GM18868 (cell line): ENCODE results near the gene MYO18B.
"Not testable (repeated sequence)": the region's sequence is repeated elsewhere in the genome, so short reads cannot be mapped to it uniquely, and the experiment has no call there.

Experiments used
- ATAC-seq: cut with Tn5 transposase; IDR thresholded peaks from one replicate; pipeline ENCODE4 v1.9.1; 2021; ENCODE audit warnings: mild to moderate bottlenecking, moderate library complexity; ENCODE audit not compliant: unreplicated experiment

Gene MYO18B

GRCh38 chr22:25741692-25742626 lies at the start of gene MYO18B:
Gene MYO18B (plus strand): TSS chr22:25742188. CDS start chr22:25761093, 18,905 bp downstream.
- no peak for ATAC-seq

- no peak for ATAC-seq
Measured at GRCh38 chr22:25692397-25693267, 49.4 kb upstream of the MYO18B start.

GRCh38 chr22:25693268-25693565 lies 48.8 kb upstream of the MYO18B start:
- ATAC-seq, result no peak

- ATAC-seq, result no peak
Measured at GRCh38 chr22:25694196-25694907, 47.6 kb upstream of the MYO18B start.

GRCh38 chr22:25695146-25695545 lies 46.8 kb upstream of the MYO18B start:
- no peak for ATAC-seq

- no peak for ATAC-seq
Measured at GRCh38 chr22:25696763-25697162, 45.2 kb upstream of the MYO18B start.

GRCh38 chr22:25697181-25697664 lies 44.8 kb upstream of the MYO18B start:
- no peak for ATAC-seq

GRCh38 chr22:25697978-25698377 lies 44.0 kb upstream of the MYO18B start:
- no peak for ATAC-seq

GRCh38 chr22:25698461-25698860 lies 43.5 kb upstream of the MYO18B start:
- no peak for ATAC-seq

- ATAC-seq, result no peak
Measured at GRCh38 chr22:25698978-25699377, 43.0 kb upstream of the MYO18B start.

GRCh38 chr22:25701056-25701780 lies 40.8 kb upstream of the MYO18B start:
- no peak for ATAC-seq

- ATAC-seq, result no peak
Measured at GRCh38 chr22:25702040-25702439, 39.9 kb upstream of the MYO18B start.

- no peak for ATAC-seq
Measured at GRCh38 chr22:25702571-25703167, 39.3 kb upstream of the MYO18B start.

GRCh38 chr22:25704701-25705100 lies 37.3 kb upstream of the MYO18B start:
- ATAC-seq, result no peak

- no peak for ATAC-seq
Measured at GRCh38 chr22:25706197-25706596, 35.8 kb upstream of the MYO18B start.

GRCh38 chr22:25708430-25708829 lies 33.6 kb upstream of the MYO18B start:
- ATAC-seq, result not testable (repeated sequence)

GRCh38 chr22:25709758-25710157 lies 32.2 kb upstream of the MYO18B start:
- ATAC-seq, result no peak

GRCh38 chr22:25710501-25710900 lies 31.5 kb upstream of the MYO18B start:
- ATAC-seq, result no peak

GRCh38 chr22:25711491-25711890 lies 30.5 kb upstream of the MYO18B start:
- ATAC-seq, result no peak
